Upper lobe of left lung (tissue), 4 donors: ENCODE results near the gene RTBDN.

Experiments
- CTCF ChIP-seq, 6 experiments: fragments of 450-650 bp in 4 of 6; fragments of 200-600 bp in 2 of 6; sonication (generic) in 2 of 6; IDR thresholded peaks; one replicate each; pipeline ENCODE4 v1.5.1; 2016 to 2019; ENCODE audit warnings: antibody characterized with exemption in 6 of 6
- POLR2AphosphoS5 ChIP-seq, 2 donors: sonication (generic); formaldehyde crosslinking; IDR thresholded peaks; one replicate each; pipeline ENCODE4 v1.5.1; 2017; ENCODE audit warnings: antibody characterized with exemption in 2 of 2

- TF ChIP-seq POLR2AphosphoS5 (IDR thresholded peaks at IDR 0.05) = no peak
- TF ChIP-seq CTCF (IDR thresholded peaks at IDR 0.05) = no peak
These were observed 43.6 kb downstream of the RTBDN start for GRCh38 chr19:12790628-12791344.
